SK-N-SH (cell line): ENCODE results near the gene MTERF4. TPM values are rescaled to one million over a fixed set of nuclear protein-coding genes. Genes with fewer than 3 reads are reported as not detected.

Experiments used
- CTCF ChIA-PET: fragments of 300-600, 350-600 bp; formaldehyde crosslinking; extraction: SDS; loops from one replicate; lab custom pipeline; 2021; lab: Yijun Ruan, JAX
- POLR2A ChIA-PET: fragments of 350-600 bp; sonication (Branson Sonifier 250); formaldehyde crosslinking; extraction: SDS; loops from one replicate; lab custom pipeline; 2020; ENCODE audit warnings: antibody characterized with exemption, inconsistent platforms; lab: Yijun Ruan, JAX
- DNase-seq: peaks from one replicate; pipeline ENCODE4 v3.0.0; 2012
- H2AFZ ChIP-seq: fragments of 200-600 bp; sonication (generic); 2 replicates; pipeline ENCODE4 v1.8.1; 2016; ENCODE audit warnings: antibody characterized with exemption, mild to moderate bottlenecking, low read depth
- H3F3A ChIP-seq: fragments of 200-600 bp; sonication (generic); replicated peaks from 2 replicates; pipeline ENCODE3; 2016; ENCODE audit warnings: antibody characterized with exemption, mild to moderate bottlenecking; ENCODE audit not compliant: insufficient read depth
- H3K27ac ChIP-seq, 2 experiments: fragments of 200-500 bp in 1 of 2; fragments of 200-600 bp in 1 of 2; sonication (Bioruptor generic) in 1 of 2; sonication (generic), shearing (Covaris generic) in 1 of 2; 2 replicates each; pipeline versions ENCODE4 v1.5.1 to v1.6.1; 2014 to 2016; ENCODE audit warnings: low read depth in 2 of 2, inconsistent platforms in 1 of 2, low read length in 1 of 2, mild to moderate bottlenecking in 1 of 2, mixed read lengths in 1 of 2
- H3K27me3 ChIP-seq: fragments of 200-600 bp; sonication (generic), shearing (Covaris generic); 2 replicates; pipeline ENCODE4 v1.6.1; 2016; ENCODE audit warnings: mixed run types; ENCODE audit not compliant: insufficient read depth
- H3K36me3 ChIP-seq, 2 experiments: fragments of 200-500 bp in 1 of 2; fragments of 200-600 bp in 1 of 2; sonication (Bioruptor generic) in 1 of 2; sonication (generic) in 1 of 2; replicated peaks in 1 of 2; 2 replicates each; pipeline versions ENCODE3 to v1.5.1; 2014 to 2016; ENCODE audit warnings: low read length in 1 of 2, mild to moderate bottlenecking in 1 of 2; ENCODE audit not compliant: insufficient read depth in 2 of 2, control insufficient read depth in 1 of 2
- H3K4me1 ChIP-seq, 2 experiments: fragments of 200-500 bp in 1 of 2; fragments of 200-600 bp in 1 of 2; sonication (Bioruptor generic) in 1 of 2; sonication (generic), shearing (Covaris generic) in 1 of 2; 2 replicates each; pipeline versions ENCODE4 v1.5.1 to v1.6.1; 2014 to 2016; ENCODE audit warnings: low read depth in 1 of 2, low read length in 1 of 2, mixed run types in 1 of 2; ENCODE audit not compliant: insufficient read depth in 2 of 2, control insufficient read depth in 1 of 2
- H3K4me2 ChIP-seq: fragments of 200-600 bp; sonication (generic), shearing (Covaris generic); 2 replicates; pipeline ENCODE4 v1.6.1; 2017; ENCODE audit warnings: mixed run types
- H3K4me3 ChIP-seq, 2 experiments: fragments of 200-500 bp in 1 of 2; fragments of 200-600 bp in 1 of 2; sonication (Bioruptor generic) in 1 of 2; sonication (generic), shearing (Covaris generic) in 1 of 2; 2 replicates each; pipeline versions ENCODE4 v1.5.1 to v1.8.1; 2014 to 2016; ENCODE audit warnings: low read depth in 2 of 2, inconsistent platforms in 1 of 2, low read length in 1 of 2, mild to moderate bottlenecking in 1 of 2, mixed read lengths in 1 of 2, moderate library complexity in 1 of 2
- H3K79me2 ChIP-seq: fragments of 200-600 bp; sonication (generic); 2 replicates; pipeline ENCODE4 v1.8.1; 2017; ENCODE audit warnings: mild to moderate bottlenecking; ENCODE audit not compliant: insufficient read depth
- H3K9ac ChIP-seq: fragments of 200-600 bp; sonication (generic); 2 replicates; pipeline ENCODE4 v1.6.1; 2017; ENCODE audit warnings: mixed run types
- H3K9me2 ChIP-seq: fragments of 200-600 bp; sonication (generic); 2 replicates; pipeline ENCODE4 v1.6.1; 2017; ENCODE audit warnings: mixed run types
- H3K9me3 ChIP-seq: fragments of 200-600 bp; sonication (generic); 2 replicates; pipeline ENCODE4 v1.6.1; 2017; ENCODE audit warnings: mixed run types, mild to moderate bottlenecking, moderate library complexity
- H4K20me1 ChIP-seq: fragments of 200-600 bp; sonication (generic); 2 replicates; pipeline ENCODE4 v1.6.1; 2017; ENCODE audit warnings: mild to moderate bottlenecking, mixed run types; ENCODE audit not compliant: insufficient read depth
- EP300 ChIP-seq, 2 experiments: IDR thresholded peaks; 2 replicates each; pipeline versions ENCODE4 v1.4.0 to v1.6.1; 2012; ENCODE audit warnings: borderline replicate concordance in 1 of 2, low read depth in 1 of 2, low read length in 1 of 2
- FOSL2 ChIP-seq: IDR thresholded peaks from 2 replicates; pipeline ENCODE4 v1.4.0; 2012; ENCODE audit warnings: low read depth, mild to moderate bottlenecking, moderate library complexity, borderline replicate concordance
- FOXM1 ChIP-seq: IDR thresholded peaks from 2 replicates; pipeline ENCODE4 v1.4.0; 2012; ENCODE audit warnings: low read depth, mild to moderate bottlenecking
- GABPA ChIP-seq: IDR thresholded peaks from 2 replicates; pipeline ENCODE4 v1.4.0; 2012; ENCODE audit warnings: low read depth, mild to moderate bottlenecking
- MEF2A ChIP-seq: IDR thresholded peaks from 2 replicates; pipeline ENCODE4 v1.4.0; 2012; ENCODE audit warnings: low read depth, borderline replicate concordance
- MXI1 ChIP-seq: IDR thresholded peaks from 2 replicates; pipeline ENCODE4 v1.6.1; 2012; ENCODE audit warnings: mild to moderate bottlenecking, low read depth, low read length, improper control_type of control experiment
- NFIC ChIP-seq: IDR thresholded peaks from 2 replicates; pipeline ENCODE4 v1.4.0; 2012; ENCODE audit warnings: borderline replicate concordance
- POLR2AphosphoS5 ChIP-seq: IDR thresholded peaks from 2 replicates; pipeline ENCODE4 v1.6.1; 2012; ENCODE audit warnings: low read depth, low read length
- RCOR1 ChIP-seq: fragments of 150-350 bp; IDR thresholded peaks from 2 replicates; pipeline ENCODE4 v1.6.1; 2017; ENCODE audit warnings: antibody characterized with exemption, low read length
- SIN3A ChIP-seq: IDR thresholded peaks from 2 replicates; pipeline ENCODE4 v1.6.1; 2012; ENCODE audit warnings: low read depth, mild to moderate bottlenecking, low read length, moderate library complexity, borderline replicate concordance
- TEAD4 ChIP-seq: IDR thresholded peaks from 2 replicates; pipeline ENCODE4 v1.4.0; 2012; ENCODE audit warnings: mild to moderate bottlenecking, borderline replicate concordance; ENCODE audit not compliant: insufficient read depth
- WGBS: methylation state at CpG from one replicate; pipeline ENCODE4 v1.1.6; 2017; ENCODE audit warnings: low lambda C conversion rate; 5-methylcytosine and 5-hydroxymethylcytosine counted together
- polyA plus RNA-seq, 3 experiments: library from polyadenylated mRNA; depleted of rRNA; stranded (reverse); fragments of >200 nt; gene quantifications; 2 replicates each; pipeline ENCODE4 v1.2.3, GENCODE V29; 2012
- TF ChIP-seq, protein P1 (sequence below): IDR thresholded peaks from 2 replicates; pipeline ENCODE4; 2012
- TF ChIP-seq, protein P2 (sequence below): fragments of 150-350 bp; IDR thresholded peaks from 2 replicates; pipeline ENCODE4 v1.6.1; 2016; ENCODE audit warnings: mild to moderate bottlenecking, low read depth, low read length
- TF ChIP-seq, protein P3 (sequence below): IDR thresholded peaks from 2 replicates; pipeline ENCODE4 v1.4.0; 2012; ENCODE audit warnings: low read depth, borderline replicate concordance
- TF ChIP-seq, protein P4 (sequence below): fragments of 200-600 bp; sonication (generic); IDR thresholded peaks from 2 replicates; pipeline ENCODE4 v1.6.1; 2017; ENCODE audit warnings: antibody characterized with exemption, mild to moderate bottlenecking, moderate library complexity

MTERF4 gene
- polyA plus RNA-seq, 1 of the 3 experiments (the other 2 are of a cell fraction): 31.0 TPM

DNA sequence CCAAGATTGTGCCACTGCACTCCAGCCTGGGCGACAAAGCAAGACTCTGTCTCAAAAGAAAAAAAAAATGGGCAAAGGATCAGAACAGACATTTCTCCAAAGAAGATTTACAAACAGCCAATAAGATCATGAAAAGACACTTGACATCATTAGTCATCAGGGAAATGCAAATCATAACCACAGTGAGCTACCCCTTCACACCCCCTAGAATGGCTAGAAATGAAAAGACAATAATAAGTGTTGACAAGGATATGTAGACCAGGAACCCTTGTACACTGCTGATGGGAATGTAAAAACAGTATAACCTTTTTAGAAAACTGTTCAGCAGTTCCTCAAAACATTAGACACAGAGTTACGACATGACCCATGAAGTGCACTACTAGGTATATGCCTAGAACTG lies 18.4 kb upstream of the MTERF4 start (continued):
- TF ChIP-seq, protein P1, sequence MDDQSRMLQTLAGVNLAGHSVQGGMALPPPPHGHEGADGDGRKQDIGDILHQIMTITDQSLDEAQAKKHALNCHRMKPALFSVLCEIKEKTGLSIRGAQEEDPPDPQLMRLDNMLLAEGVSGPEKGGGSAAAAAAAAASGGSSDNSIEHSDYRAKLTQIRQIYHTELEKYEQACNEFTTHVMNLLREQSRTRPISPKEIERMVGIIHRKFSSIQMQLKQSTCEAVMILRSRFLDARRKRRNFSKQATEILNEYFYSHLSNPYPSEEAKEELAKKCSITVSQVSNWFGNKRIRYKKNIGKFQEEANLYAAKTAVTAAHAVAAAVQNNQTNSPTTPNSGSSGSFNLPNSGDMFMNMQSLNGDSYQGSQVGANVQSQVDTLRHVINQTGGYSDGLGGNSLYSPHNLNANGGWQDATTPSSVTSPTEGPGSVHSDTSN: no peak
- TF ChIP-seq RCOR1 (no peak), POLR2AphosphoS5 (no peak), FOXM1 (no peak), MEF2A (no peak), GABPA (no peak), NFIC (no peak)
- TF ChIP-seq, all 33 proteins: peak for 0

DNA sequence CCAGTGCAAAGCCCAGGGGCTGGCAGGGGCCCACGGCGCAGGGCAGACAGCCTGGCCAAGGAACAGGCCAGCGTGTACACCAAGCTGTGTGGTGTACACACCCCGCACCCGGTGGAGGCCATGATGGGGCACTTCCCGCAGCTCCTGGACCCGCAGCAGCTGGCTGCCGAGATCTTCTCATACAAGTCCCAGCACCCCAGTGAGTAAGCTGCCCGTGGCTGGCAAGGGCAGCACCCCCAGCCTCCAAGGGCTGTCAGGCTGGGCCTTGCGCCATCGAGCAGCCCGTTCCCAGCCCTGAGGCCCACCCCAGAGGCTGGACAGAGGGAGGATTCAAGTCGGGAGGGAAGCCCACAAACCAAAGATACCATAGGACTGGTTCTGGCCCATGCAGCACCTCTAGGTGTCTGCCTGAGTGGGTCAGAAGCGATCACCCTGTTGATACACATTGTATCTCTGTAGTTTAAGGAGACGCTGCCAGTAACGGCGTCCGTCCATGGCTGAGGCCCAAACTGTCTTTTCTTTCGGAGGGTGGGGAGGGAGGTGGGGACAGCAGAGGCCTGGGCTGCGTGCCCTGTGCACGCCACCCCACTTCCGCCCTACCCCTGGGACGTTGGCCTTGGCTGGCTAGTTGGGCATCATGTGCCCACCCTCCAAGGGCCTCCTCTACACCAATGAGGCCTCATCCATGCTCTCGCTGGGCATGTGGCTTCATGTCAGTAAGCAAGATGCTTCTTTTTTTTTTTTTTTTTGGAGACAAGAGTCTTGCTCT lies 16.8 kb upstream of the MTERF4 start:
- no peaks in the 10 kb centered on the region for H3K4me1 ChIP-seq
- WGBS: 95% methylated on average over 15 of the region's 24 CpGs

DNA sequence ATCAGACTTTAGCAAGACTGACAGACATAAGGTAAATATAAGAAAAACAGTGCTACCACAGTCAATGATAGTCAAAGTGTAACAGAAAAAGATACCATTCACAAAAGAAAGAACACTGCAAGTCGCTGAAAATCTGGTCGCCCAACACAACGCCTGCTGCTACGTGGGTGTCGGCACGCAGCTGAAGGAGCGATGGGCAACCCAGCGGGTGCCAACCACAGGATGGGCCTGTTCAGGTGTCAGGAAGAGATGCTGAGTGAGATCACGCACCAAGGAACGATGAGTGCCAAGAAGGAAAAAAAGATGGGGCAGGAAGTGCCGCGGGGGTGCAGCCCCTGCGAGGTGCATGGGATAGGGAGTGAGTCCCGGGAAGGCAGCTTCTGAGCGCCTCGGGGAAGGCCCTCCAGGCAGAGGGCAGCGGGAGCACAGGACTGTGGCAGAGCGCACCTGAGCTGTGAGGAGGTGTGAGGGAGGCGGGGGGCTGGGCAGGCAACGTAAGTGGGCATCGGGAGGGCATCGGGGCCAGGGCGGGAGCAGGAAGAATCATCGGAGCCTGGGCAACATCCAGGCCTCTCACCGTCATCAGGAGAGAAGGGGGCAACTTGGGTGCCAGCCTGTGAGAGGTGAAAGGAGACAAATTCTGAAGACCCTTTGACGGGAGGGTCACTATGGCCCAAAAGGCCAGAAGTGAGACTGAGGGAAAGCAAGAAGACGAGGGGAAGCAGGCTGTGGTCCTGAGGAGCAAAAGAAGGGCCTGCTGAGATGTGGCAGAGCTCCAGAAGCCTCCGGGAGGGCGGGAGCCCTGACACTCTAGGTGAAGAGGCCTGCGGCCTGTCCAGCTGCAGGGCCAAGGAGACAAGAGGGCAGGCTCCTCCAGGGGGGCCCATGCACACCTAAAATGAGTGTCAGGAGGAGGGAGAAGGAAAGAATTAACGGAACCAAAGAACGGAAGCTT lies 14.8 kb upstream of the MTERF4 start:
- Histone ChIP-seq H4K20me1 (no peaks in the 10 kb centered on the region), H3K9me2 (no peaks in the 10 kb centered on the region), H3K27ac (no peak overlapping the region), H3K79me2 (no peaks in the 10 kb centered on the region), H3K4me2 (no peak overlapping the region), H3K9ac (no peak overlapping the region), H3K27me3 (no peaks in the 10 kb centered on the region), H3K4me1 (no peaks in the 10 kb centered on the region), H3K4me3 (no peak overlapping the region), H2AFZ (no peak overlapping the region), H3K36me3 (peaks cover 14 to 23% of the 10 kb centered on the region in 2 experiments), H3F3A (peaks cover 5% of the 10 kb centered on the region), H3K9me3 (no peaks in the 10 kb centered on the region; the same call in 1 of the 2 replicates)
- 92% methylated on average over 32 of the region's 32 CpGs for WGBS
- no peak for DNase-seq
- ChIA-PET CTCF (interaction anchor here (1.2 kb wide), 1 partner anchor 202 kb away, joined by 3 read pairs; no protein-coding TSS in a partner anchor), POLR2A (no interaction called here)
- TF ChIP-seq, protein P2, sequence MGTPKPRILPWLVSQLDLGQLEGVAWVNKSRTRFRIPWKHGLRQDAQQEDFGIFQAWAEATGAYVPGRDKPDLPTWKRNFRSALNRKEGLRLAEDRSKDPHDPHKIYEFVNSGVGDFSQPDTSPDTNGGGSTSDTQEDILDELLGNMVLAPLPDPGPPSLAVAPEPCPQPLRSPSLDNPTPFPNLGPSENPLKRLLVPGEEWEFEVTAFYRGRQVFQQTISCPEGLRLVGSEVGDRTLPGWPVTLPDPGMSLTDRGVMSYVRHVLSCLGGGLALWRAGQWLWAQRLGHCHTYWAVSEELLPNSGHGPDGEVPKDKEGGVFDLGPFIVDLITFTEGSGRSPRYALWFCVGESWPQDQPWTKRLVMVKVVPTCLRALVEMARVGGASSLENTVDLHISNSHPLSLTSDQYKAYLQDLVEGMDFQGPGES: no peak
- TF ChIP-seq, protein P3, sequence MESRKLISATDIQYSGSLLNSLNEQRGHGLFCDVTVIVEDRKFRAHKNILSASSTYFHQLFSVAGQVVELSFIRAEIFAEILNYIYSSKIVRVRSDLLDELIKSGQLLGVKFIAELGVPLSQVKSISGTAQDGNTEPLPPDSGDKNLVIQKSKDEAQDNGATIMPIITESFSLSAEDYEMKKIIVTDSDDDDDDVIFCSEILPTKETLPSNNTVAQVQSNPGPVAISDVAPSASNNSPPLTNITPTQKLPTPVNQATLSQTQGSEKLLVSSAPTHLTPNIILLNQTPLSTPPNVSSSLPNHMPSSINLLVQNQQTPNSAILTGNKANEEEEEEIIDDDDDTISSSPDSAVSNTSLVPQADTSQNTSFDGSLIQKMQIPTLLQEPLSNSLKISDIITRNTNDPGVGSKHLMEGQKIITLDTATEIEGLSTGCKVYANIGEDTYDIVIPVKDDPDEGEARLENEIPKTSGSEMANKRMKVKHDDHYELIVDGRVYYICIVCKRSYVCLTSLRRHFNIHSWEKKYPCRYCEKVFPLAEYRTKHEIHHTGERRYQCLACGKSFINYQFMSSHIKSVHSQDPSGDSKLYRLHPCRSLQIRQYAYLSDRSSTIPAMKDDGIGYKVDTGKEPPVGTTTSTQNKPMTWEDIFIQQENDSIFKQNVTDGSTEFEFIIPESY: no peak
- no peak for TF ChIP-seq MXI1
- no peak for TF ChIP-seq EP300 (IDR thresholded peaks at IDR 0.05; ENCODE audit: borderline replicate concordance in 1 of 2, low read depth in 1 of 2, low read length in 1 of 2)
- TF ChIP-seq TEAD4: no peak
- TF ChIP-seq, protein P4, sequence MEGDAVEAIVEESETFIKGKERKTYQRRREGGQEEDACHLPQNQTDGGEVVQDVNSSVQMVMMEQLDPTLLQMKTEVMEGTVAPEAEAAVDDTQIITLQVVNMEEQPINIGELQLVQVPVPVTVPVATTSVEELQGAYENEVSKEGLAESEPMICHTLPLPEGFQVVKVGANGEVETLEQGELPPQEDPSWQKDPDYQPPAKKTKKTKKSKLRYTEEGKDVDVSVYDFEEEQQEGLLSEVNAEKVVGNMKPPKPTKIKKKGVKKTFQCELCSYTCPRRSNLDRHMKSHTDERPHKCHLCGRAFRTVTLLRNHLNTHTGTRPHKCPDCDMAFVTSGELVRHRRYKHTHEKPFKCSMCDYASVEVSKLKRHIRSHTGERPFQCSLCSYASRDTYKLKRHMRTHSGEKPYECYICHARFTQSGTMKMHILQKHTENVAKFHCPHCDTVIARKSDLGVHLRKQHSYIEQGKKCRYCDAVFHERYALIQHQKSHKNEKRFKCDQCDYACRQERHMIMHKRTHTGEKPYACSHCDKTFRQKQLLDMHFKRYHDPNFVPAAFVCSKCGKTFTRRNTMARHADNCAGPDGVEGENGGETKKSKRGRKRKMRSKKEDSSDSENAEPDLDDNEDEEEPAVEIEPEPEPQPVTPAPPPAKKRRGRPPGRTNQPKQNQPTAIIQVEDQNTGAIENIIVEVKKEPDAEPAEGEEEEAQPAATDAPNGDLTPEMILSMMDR: no peak
- no peak for TF ChIP-seq SIN3A

More for the DNA sequence above, 16.8 kb upstream of the MTERF4 start:
- ChIA-PET CTCF (no interaction called here), POLR2A (no interaction called here)
- Histone ChIP-seq H3K4me2 (no peak overlapping the region), H3K9me3 (no peaks in the 10 kb centered on the region; the same call in 1 of the 2 replicates), H3K79me2 (no peaks in the 10 kb centered on the region), H3K9me2 (no peaks in the 10 kb centered on the region), H3K4me3 (no peak overlapping the region), H3F3A (peaks cover 5% of the 10 kb centered on the region), H3K27ac (no peak overlapping the region), H4K20me1 (no peaks in the 10 kb centered on the region), H3K9ac (no peak overlapping the region), H2AFZ (no peak overlapping the region), H3K27me3 (no peaks in the 10 kb centered on the region), H3K36me3 (peaks cover 16 to 20% of the 10 kb centered on the region in 2 experiments)
- TF ChIP-seq FOSL2: no peak
- DNase-seq: no peak
